Gastroesophageal sphincter (tissue), 3 donors: ENCODE measurements around the gene PI4KA.

Source experiments
- CTCF ChIP-seq, 4 experiments: fragments of 200-600 bp in 2 of 4; fragments of 450-650 bp in 2 of 4; sonication (generic) in 1 of 4; IDR thresholded peaks; one replicate each; pipeline ENCODE4 v1.5.1; 2017 to 2019; ENCODE audit warnings: antibody characterized with exemption in 4 of 4, mild to moderate bottlenecking in 2 of 4, moderate library complexity in 2 of 4
- EP300 ChIP-seq: sonication (generic); formaldehyde crosslinking; IDR thresholded peaks from one replicate; pipeline ENCODE4 v1.6.1; 2017; ENCODE audit warnings: antibody characterized with exemption, mild to moderate bottlenecking
- POLR2A ChIP-seq, 2 donors: fragments of 450-650 bp; IDR thresholded peaks; one replicate each; pipeline ENCODE4 v1.6.1; 2017; ENCODE audit warnings: antibody characterized with exemption in 2 of 2, mild to moderate bottlenecking in 2 of 2, moderate library complexity in 1 of 2
- POLR2AphosphoS5 ChIP-seq: sonication (generic); formaldehyde crosslinking; IDR thresholded peaks from one replicate; pipeline ENCODE4 v1.6.1; 2017; ENCODE audit warnings: antibody characterized with exemption

- TF ChIP-seq CTCF (IDR thresholded peaks at IDR 0.05) (no peak), POLR2AphosphoS5 (no peak), POLR2A (IDR thresholded peaks at IDR 0.05) (no peak), EP300 (no peak)
These were observed 75.9 kb downstream of the PI4KA start for GRCh38 chr22:20782596-20783299.
